IMR-90 (cell line): ENCODE data around the gene ARHGAP5. TPM values are rescaled to one million over a fixed set of nuclear protein-coding genes. Genes with fewer than 3 reads are reported as not detected.

Source experiments
- ATAC-seq: fragments of 200-7000 bp; cut with Tn5 transposase; 2 replicates; pipeline ENCODE4 v1.9.1; 2020; ENCODE audit warnings: low read depth, mild to moderate bottlenecking, moderate library complexity
- BruUV-seq: library from RNA; stranded (reverse); fragments of 400-500 nt; replicated peaks from 2 replicates; lab custom pipeline; 2021; lab: Mats Ljungman, UMichigan
- CTCF ChIA-PET: fragments of 300-600 bp; formaldehyde crosslinking; extraction: SDS; loops from one replicate; lab custom pipeline; 2021; ENCODE audit warnings: antibody characterized with exemption; lab: Yijun Ruan, JAX
- POLR2A ChIA-PET: fragments of 300-600 bp; sonication (Branson Sonifier 250); formaldehyde crosslinking; loops from one replicate; lab custom pipeline; 2022; ENCODE audit warnings: antibody characterized with exemption; ENCODE audit not compliant: unreplicated experiment; lab: Charles Lee
- DNase-seq: peaks from one replicate; pipeline ENCODE4 v3.0.0; 2013
- H2AFZ ChIP-seq: replicated peaks from 2 replicates; pipeline ENCODE3; 2013; ENCODE audit warnings: low read length, mild to moderate bottlenecking; ENCODE audit not compliant: poor library complexity
- H2AK5ac ChIP-seq: 2 replicates; pipeline ENCODE4 v1.6.1; 2013; ENCODE audit warnings: low read depth, low read length, inconsistent platforms
- H2AK9ac ChIP-seq: replicated peaks from 2 replicates; pipeline ENCODE3; 2013; ENCODE audit warnings: mild to moderate bottlenecking, low read depth, low read length, moderate library complexity; ENCODE audit not compliant: poor library complexity
- H2BK120ac ChIP-seq: 2 replicates; pipeline ENCODE4 v1.6.1; 2013; ENCODE audit warnings: low read depth, low read length, inconsistent platforms
- H2BK15ac ChIP-seq: 3 replicates; pipeline ENCODE4 v1.6.1; 2013; ENCODE audit warnings: low read depth, low read length, inconsistent platforms
- H2BK20ac ChIP-seq: 2 replicates; pipeline ENCODE4 v1.6.1; 2013; ENCODE audit warnings: low read depth, mild to moderate bottlenecking, inconsistent platforms, low read length, moderate library complexity
- H2BK5ac ChIP-seq: 2 replicates; pipeline ENCODE4 v1.6.1; 2013; ENCODE audit warnings: mild to moderate bottlenecking, low read depth, low read length, inconsistent platforms; ENCODE audit not compliant: poor library complexity, severe bottlenecking
- H3K14ac ChIP-seq: replicated peaks from 2 replicates; pipeline ENCODE4 v1.6.1; 2013; ENCODE audit warnings: low read depth, low read length, inconsistent platforms
- H3K18ac ChIP-seq: 2 replicates; pipeline ENCODE4 v1.6.1; 2013; ENCODE audit warnings: low read depth, low read length, control low read depth
- H3K23ac ChIP-seq: 2 replicates; pipeline ENCODE4 v1.6.1; 2013; ENCODE audit warnings: low read depth, low read length, inconsistent platforms
- H3K27ac ChIP-seq: 2 replicates; pipeline ENCODE4 v1.5.1; 2013; ENCODE audit warnings: mild to moderate bottlenecking, control low read depth, low read length; ENCODE audit not compliant: insufficient read depth
- H3K27me3 ChIP-seq: 2 replicates; pipeline ENCODE4 v1.6.1; 2013; ENCODE audit warnings: low read length; ENCODE audit not compliant: control insufficient read depth, insufficient read depth
- H3K36me3 ChIP-seq: 2 replicates; pipeline ENCODE4 v1.6.1; 2013; ENCODE audit warnings: low read length, mixed read lengths; ENCODE audit not compliant: control insufficient read depth, insufficient read depth
- H3K4ac ChIP-seq: 2 replicates; pipeline ENCODE4 v1.6.1; 2013; ENCODE audit warnings: low read depth, low read length, inconsistent platforms
- H3K4me1 ChIP-seq: 2 replicates; pipeline ENCODE4 v1.6.1; 2013; ENCODE audit warnings: low read length, mixed read lengths; ENCODE audit not compliant: control insufficient read depth, insufficient read depth
- H3K4me2 ChIP-seq: 2 replicates; pipeline ENCODE4 v1.6.1; 2013; ENCODE audit warnings: low read depth, mild to moderate bottlenecking, control low read depth, low read length, moderate library complexity
- H3K4me3 ChIP-seq: 2 replicates; pipeline ENCODE4 v1.5.1; 2013; ENCODE audit warnings: low read depth, mild to moderate bottlenecking, control low read depth, low read length, moderate library complexity; ENCODE audit not compliant: insufficient read depth
- H3K56ac ChIP-seq: 2 replicates; pipeline ENCODE4 v1.6.1; 2013; ENCODE audit warnings: low read length, inconsistent platforms; ENCODE audit not compliant: insufficient read depth; ENCODE audit errors: extremely low read depth
- H3K79me1 ChIP-seq, 2 experiments: 2 replicates each; pipeline ENCODE4 v1.6.1; 2013; ENCODE audit warnings: low read length in 2 of 2, inconsistent platforms in 1 of 2, low read depth in 1 of 2
- H3K9ac ChIP-seq: 2 replicates; pipeline ENCODE4 v1.6.1; 2013; ENCODE audit warnings: low read depth, low read length, control low read depth
- H3K9me1 ChIP-seq: 2 replicates; pipeline ENCODE4 v1.6.1; 2013; ENCODE audit warnings: low read length, inconsistent platforms; ENCODE audit not compliant: insufficient read depth
- H3K9me3 ChIP-seq: 2 replicates; pipeline ENCODE4 v1.6.1; 2013; ENCODE audit warnings: low read length; ENCODE audit not compliant: control insufficient read depth, insufficient read depth
- H4K20me1 ChIP-seq: 2 replicates; pipeline ENCODE4 v1.6.1; 2013; ENCODE audit warnings: low read length, inconsistent platforms; ENCODE audit not compliant: insufficient read depth
- H4K5ac ChIP-seq: 2 replicates; pipeline ENCODE4 v1.6.1; 2013; ENCODE audit warnings: mild to moderate bottlenecking, low read depth, low read length, control low read depth
- H4K8ac ChIP-seq, 2 experiments: 2 replicates each; pipeline ENCODE4 v1.6.1; 2013; ENCODE audit warnings: low read depth in 2 of 2, low read length in 2 of 2, control low read depth in 1 of 2, inconsistent platforms in 1 of 2
- H4K91ac ChIP-seq: 2 replicates; pipeline ENCODE4 v1.6.1; 2013; ENCODE audit warnings: low read depth, low read length, inconsistent platforms; ENCODE audit not compliant: insufficient read depth
- BHLHE40 ChIP-seq: fragments of 150-350 bp; IDR thresholded peaks from 2 replicates; pipeline ENCODE4 v1.6.1; 2016; ENCODE audit warnings: mild to moderate bottlenecking, low read depth, low read length
- CEBPB ChIP-seq: IDR thresholded peaks from 2 replicates; pipeline ENCODE4 v1.6.1; 2012; ENCODE audit warnings: low read depth, low read length, improper control_type of control experiment
- CHD1 ChIP-seq: IDR thresholded peaks from 2 replicates; pipeline ENCODE4 v1.6.1; 2012; ENCODE audit warnings: low read depth, low read length, improper control_type of control experiment
- CTCF ChIP-seq: conservative IDR thresholded peaks from 2 replicates; pipeline ENCODE4 v1.5.1; 2012; ENCODE audit warnings: mild to moderate bottlenecking, low read depth, low read length, improper control_type of control experiment
- FOS ChIP-seq: fragments of 150-350 bp; IDR thresholded peaks from 2 replicates; pipeline ENCODE4 v1.6.1; 2016; ENCODE audit warnings: low read depth, low read length
- MAFK ChIP-seq: IDR thresholded peaks from 2 replicates; pipeline ENCODE4 v1.6.1; 2012; ENCODE audit warnings: low read depth, low read length, improper control_type of control experiment
- MAZ ChIP-seq: IDR thresholded peaks from 2 replicates; pipeline ENCODE4 v1.6.1; 2012; ENCODE audit warnings: low read depth, mild to moderate bottlenecking, low read length, improper control_type of control experiment, moderate library complexity, borderline replicate concordance
- MXI1 ChIP-seq: IDR thresholded peaks from 2 replicates; pipeline ENCODE4 v1.6.1; 2012; ENCODE audit warnings: low read depth, mild to moderate bottlenecking, low read length, moderate library complexity, borderline replicate concordance
- NFE2L2 ChIP-seq: fragments of 150-350 bp; IDR thresholded peaks from 2 replicates; pipeline ENCODE4 v1.6.1; 2016; ENCODE audit warnings: low read depth, mild to moderate bottlenecking, low read length
- POLR2A ChIP-seq: IDR thresholded peaks from 2 replicates; pipeline ENCODE4 v1.6.1; 2012; ENCODE audit warnings: mild to moderate bottlenecking, low read depth, low read length
- RAD21 ChIP-seq: IDR thresholded peaks from 2 replicates; pipeline ENCODE4 v1.6.1; 2012; ENCODE audit warnings: low read length, improper control_type of control experiment
- RCOR1 ChIP-seq: IDR thresholded peaks from 2 replicates; pipeline ENCODE4 v1.6.1; 2012; ENCODE audit warnings: mild to moderate bottlenecking, low read length, improper control_type of control experiment; ENCODE audit not compliant: insufficient replicate concordance
- RFX5 ChIP-seq: IDR thresholded peaks from 2 replicates; pipeline ENCODE4 v1.8.0; 2012; ENCODE audit warnings: low read depth, mild to moderate bottlenecking, low read length, moderate library complexity
- SMC3 ChIP-seq: fragments of 150-350 bp; IDR thresholded peaks from 2 replicates; pipeline ENCODE4 v1.6.1; 2016; ENCODE audit warnings: low read depth, mild to moderate bottlenecking, antibody characterized with exemption, low read length, moderate library complexity
- USF2 ChIP-seq: fragments of 150-350 bp; IDR thresholded peaks from 2 replicates; pipeline ENCODE4 v1.6.1; 2017; ENCODE audit warnings: mild to moderate bottlenecking, antibody characterized with exemption, low read length, low read depth
- WGBS, 2 experiments: methylation state at CpG; one replicate each; pipeline versions ENCODE4 v1.1.5 to v1.1.7; 2013; ENCODE audit warnings: missing lambda C conversion rate in 2 of 2; ENCODE audit not compliant: insufficient read length in 1 of 2; ENCODE audit errors: extremely low coverage in 2 of 2; 5-methylcytosine and 5-hydroxymethylcytosine counted together
- dilution Hi-C: fragments of 300-500 bp; cut with HindIII; formaldehyde crosslinking; loops from one replicate; pipeline ENCODE4 v1.14.3; 2018; ENCODE audit warnings: low sequenced_read_pairs; ENCODE audit not compliant: unreplicated experiment
- in situ Hi-C: fragments of 300-500 bp; cut with MboI; formaldehyde crosslinking; loops from 3 replicates; pipeline ENCODE4 v1.14.3; 2019; ENCODE audit warnings: low sequenced_read_pairs, inconsistent platforms, mixed read lengths
- intact Hi-C: fragments of 100-400 bp; cut with micrococcal nuclease; formaldehyde crosslinking; loops from 2 replicates; pipeline ENCODE4 v1.10.0; 2022
- polyA plus RNA-seq, 3 experiments: library from polyadenylated mRNA; depleted of rRNA; stranded (reverse); fragments of >200 nt; gene quantifications; 2 replicates each; pipeline ENCODE4 v1.2.3, GENCODE V29; 2012; ENCODE audit warnings: low replicate concordance in 1 of 3
- total RNA-seq: library from RNA; depleted of rRNA; stranded (reverse); fragments of >200 nt; gene quantifications from 2 replicates; pipeline ENCODE4 v1.2.3, GENCODE V29; 2012
- TF ChIP-seq, protein P1 (sequence below): fragments of 150-350 bp; IDR thresholded peaks from 2 replicates; pipeline ENCODE4 v1.6.1; 2016; ENCODE audit warnings: low read depth, mild to moderate bottlenecking, low read length, moderate library complexity, borderline replicate concordance

The ARHGAP5 gene
- total and polyA plus RNA-seq, 2 of the 4 experiments (the other 2 are of a cell fraction) = 7.4 to 45.3 TPM

GRCh38 chr14:32043624-32044023, 33.5 kb upstream of the ARHGAP5 start:
- H3K4me3 ChIP-seq = no peak overlapping the region
- in situ Hi-C loops (no loop called here), intact Hi-C loops (loop anchor here (5.0 kb wide), 1 partner anchor 76 kb away; no protein-coding TSS in a partner anchor), dilution Hi-C loops (no loop called here)
- peaks cover 12% of the 10 kb centered on the region for H3K27me3 ChIP-seq
- no peak for ATAC-seq
- no CpG with 5 or more reads among the region's 4 CpGs for WGBS, 2 experiments
- no peaks in the 10 kb centered on the region for H3K4me1 ChIP-seq
- no peak for DNase-seq
- no peak overlapping the region for H3K4ac ChIP-seq
- H3K9me3 ChIP-seq = no peaks in the 10 kb centered on the region
- H3K36me3 ChIP-seq = no peaks in the 10 kb centered on the region
- H4K91ac ChIP-seq = no peak overlapping the region
- H4K8ac ChIP-seq = no peak overlapping the region
- no peak overlapping the region for H3K14ac ChIP-seq
- TF ChIP-seq CTCF = no peak
- TF ChIP-seq NFE2L2 = no peak
- no peak for TF ChIP-seq MAZ
- TF ChIP-seq MXI1 = no peak
- TF ChIP-seq MAFK = no peak
- no peak for TF ChIP-seq FOS
- no peak for TF ChIP-seq RAD21
- no peak for TF ChIP-seq USF2
- no peak for TF ChIP-seq CEBPB
- TF ChIP-seq RFX5 = no peak
- no peak for TF ChIP-seq CHD1
- no peak for TF ChIP-seq BHLHE40
- no peak for TF ChIP-seq POLR2A
- no peak for TF ChIP-seq RCOR1
- TF ChIP-seq, protein P1, sequence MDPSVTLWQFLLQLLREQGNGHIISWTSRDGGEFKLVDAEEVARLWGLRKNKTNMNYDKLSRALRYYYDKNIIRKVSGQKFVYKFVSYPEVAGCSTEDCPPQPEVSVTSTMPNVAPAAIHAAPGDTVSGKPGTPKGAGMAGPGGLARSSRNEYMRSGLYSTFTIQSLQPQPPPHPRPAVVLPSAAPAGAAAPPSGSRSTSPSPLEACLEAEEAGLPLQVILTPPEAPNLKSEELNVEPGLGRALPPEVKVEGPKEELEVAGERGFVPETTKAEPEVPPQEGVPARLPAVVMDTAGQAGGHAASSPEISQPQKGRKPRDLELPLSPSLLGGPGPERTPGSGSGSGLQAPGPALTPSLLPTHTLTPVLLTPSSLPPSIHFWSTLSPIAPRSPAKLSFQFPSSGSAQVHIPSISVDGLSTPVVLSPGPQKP = no peak
- TF ChIP-seq SMC3 = no peak
- no peaks in the 10 kb centered on the region for H3K79me1 ChIP-seq
- no peak overlapping the region for H2AK9ac ChIP-seq
- no peak overlapping the region for H3K18ac ChIP-seq
- no peak overlapping the region for H2AK5ac ChIP-seq
- no peak overlapping the region for H2BK120ac ChIP-seq
- H3K9me1 ChIP-seq = no peaks in the 10 kb centered on the region
- no peak overlapping the region for H3K23ac ChIP-seq
- H2AFZ ChIP-seq = no peak overlapping the region
- H2BK15ac ChIP-seq = no peak overlapping the region
- no TSS peak for BruUV-seq
- H3K27ac ChIP-seq = no peak overlapping the region
- H4K20me1 ChIP-seq = no peaks in the 10 kb centered on the region
- H3K4me2 ChIP-seq = no peak overlapping the region
- H2BK5ac ChIP-seq = no peak overlapping the region
- H4K5ac ChIP-seq = no peak overlapping the region
- no peak overlapping the region for H3K9ac ChIP-seq
- POLR2A ChIA-PET = no interaction called here
- CTCF ChIA-PET = no interaction called here
- H2BK20ac ChIP-seq = no peak overlapping the region
- no peak overlapping the region for H3K56ac ChIP-seq
